Left cardiac atrium (tissue), 4 donors: ENCODE measurements around the gene GRK6. TPM values are rescaled to one million over a fixed set of nuclear protein-coding genes. Genes with fewer than 3 reads are reported as not detected.
"Not testable (repeated sequence)": the region's sequence is repeated elsewhere in the genome, so short reads cannot be mapped to it uniquely, and the experiment has no call there.

Experiments
- ATAC-seq, 2 donors: fragments of 200-7000 bp; cut with Tn5 transposase; one replicate each; pipeline ENCODE4 v1.9.1; 2020; ENCODE audit warnings: mild to moderate bottlenecking in 2 of 2, moderate library complexity in 2 of 2
- DNase-seq: peaks from one replicate; pipeline ENCODE4 v3.0.0-alpha.2; 2020
- intact Hi-C, 2 donors: fragments of 100-400 bp; cut with DNase I; formaldehyde crosslinking; loops; one replicate each; pipeline versions ENCODE4 v1.14.1 to v1.15.1; 2022 to 2023
- total RNA-seq, 2 donors: library from RNA; stranded (reverse); fragmentation: NEBNext Ultra II Directional; extraction: Animal tissue kit (Norgen Biotek cat#: 25700); gene quantifications; one replicate each; pipeline ENCODE4 v1.2.1, GENCODE V29; 2021
- donor health status: DM: no; HTN: yes; CAD: no.
- donor health status: DM: no; HTN: yes; CAD: no; lungs with severe emphysema.
- donor health status: DM: yes; HTN: yes; CAD: no.
- donor health status: Dilated cardiomyopathy.

The GRK6 gene
- total RNA-seq, 2 donors from 2014 or later = 14.6 to 20.1 TPM

DNA sequence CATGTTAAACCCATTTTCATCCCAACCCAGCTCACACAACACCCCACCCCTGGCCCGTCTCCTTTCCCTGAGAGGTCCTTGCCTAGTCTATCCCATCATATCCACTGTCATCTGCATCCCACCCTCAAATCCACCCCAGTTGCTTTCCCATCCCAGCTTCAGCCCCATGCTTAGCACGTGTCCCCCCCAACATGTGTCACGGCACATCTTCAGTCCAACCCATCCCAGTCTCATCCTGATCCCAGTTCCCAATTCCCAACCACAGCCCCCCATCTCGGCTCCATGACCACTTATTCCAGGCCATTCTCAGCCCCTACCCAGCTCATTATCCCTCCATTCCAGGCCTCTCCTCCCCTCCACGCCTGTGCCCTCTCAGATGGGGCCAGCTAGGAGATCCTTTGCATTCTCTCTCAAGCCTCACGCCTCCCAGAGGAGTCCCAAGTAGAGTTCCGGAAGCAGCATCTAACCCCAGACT is 47.6 kb downstream of the GRK6 start:
- ATAC-seq = no peak
- no peak for DNase-seq
- intact Hi-C loops = no loop called here

DNA sequence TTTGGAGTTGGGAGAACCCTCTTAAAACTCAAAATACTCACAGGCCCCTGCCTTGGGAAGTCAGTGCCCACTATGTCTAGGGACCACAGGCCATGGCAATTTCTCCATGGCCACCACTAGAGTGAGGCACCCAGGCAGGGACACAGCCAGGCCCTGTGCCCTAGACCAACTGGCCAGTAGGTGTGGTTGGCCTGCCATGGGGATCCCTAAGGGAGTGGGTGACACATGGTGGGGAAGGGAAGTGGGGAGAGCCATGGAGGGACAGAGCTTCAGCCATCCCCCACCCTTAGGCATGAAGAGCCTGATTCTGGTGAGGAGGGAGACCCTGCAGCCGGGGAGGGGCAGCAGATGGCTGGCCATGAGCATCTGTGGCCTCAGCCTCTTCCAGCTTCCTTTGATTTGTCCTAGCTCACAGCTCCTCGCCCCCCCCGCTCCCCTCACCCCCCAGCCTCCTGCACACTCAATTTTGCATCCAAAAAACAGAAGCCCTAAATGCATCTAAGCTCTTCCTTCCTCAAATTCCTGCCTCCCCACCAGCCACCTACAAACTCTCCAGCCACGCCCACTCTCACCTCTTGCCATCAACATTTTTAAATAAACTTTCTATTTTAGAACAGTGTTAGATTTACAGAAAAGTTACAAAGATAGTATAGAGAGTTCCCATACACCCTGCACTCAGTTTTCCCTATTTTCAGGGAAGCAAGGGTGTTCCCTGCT is 48.5 kb downstream of the GRK6 start:
- ATAC-seq = no peak
- intact Hi-C loops = no loop called here

DNA sequence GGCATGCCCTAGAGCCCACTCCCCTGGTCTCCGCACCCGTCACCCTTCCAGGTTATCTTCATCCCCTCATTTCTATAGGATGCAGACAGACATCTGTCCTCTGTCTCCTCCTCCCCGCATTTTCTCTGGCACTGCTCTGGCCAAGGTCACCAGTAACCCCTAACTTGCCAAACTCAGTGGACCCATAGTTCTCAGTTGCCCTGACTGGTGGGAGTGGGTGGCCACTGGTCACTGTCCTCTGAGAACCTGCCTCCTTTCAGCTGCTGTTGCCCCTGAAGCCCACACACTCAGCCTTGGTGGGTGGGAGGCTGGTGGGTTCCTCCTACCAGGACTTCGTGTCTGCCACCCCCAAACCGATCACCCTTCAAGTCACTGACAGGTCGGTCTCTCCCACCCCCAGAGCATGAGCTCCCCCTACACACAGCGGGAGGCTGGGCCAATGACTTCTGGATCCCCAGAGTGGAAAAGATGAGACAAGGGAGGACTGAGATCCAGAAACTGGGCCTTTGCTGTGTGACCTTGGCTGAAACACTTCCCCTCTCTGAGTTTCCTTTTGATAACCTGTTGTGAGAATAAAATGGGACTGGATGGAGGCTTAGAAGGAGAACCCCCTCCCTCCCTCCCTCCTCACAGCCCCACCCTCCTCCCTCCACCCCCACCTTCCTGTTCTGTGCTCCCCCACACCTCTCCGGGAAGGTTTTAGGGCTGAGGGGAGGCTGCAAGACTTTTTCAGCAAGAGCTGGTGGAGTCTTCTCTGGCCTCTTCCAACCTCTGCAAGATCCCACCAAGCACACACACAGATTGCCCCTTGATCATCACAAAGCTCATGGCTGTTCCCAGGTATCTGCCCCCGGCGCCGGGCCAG is 49.3 kb downstream of the GRK6 start:
- DNase-seq (no peak), ATAC-seq (no peak)
- intact Hi-C loops = no loop called here

More for the DNA sequence above, 48.5 kb downstream of the GRK6 start:
- no peak for DNase-seq

DNA sequence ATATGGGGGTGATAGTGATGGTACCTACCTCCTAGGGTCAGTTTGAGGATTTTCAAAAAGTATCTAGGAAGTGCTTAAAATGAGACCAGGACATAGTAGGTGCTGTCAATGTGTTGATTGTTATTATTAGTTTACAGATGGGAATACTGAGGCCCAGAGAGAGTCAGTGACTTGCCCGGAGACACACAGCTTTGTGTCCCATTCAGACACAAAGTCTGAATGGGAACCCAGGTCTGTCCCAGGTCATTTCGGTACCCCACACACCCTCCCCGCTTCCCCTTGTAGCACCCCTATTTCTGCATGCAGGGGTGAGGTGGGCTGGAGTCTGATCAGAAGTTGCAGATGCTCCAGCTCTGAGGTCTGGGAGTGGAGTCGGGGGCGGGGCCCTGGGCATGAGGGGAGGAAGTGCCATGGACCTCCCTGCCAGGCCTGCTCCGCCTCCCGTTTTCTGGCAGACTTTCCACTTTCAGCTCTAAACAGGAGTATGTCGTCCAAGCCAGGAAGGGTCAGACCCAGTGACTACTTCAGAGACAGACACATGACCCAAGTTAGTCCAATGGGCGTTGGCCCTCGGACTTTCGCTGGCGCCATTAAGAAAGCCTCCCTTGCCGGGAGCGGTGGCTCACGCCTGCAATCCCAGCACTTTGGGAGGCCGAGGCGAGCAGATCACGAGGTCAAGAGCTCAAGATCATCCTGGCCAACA is 50.2 kb downstream of the GRK6 start:
- intact Hi-C loops = no loop called here
- DNase-seq (peak; percentile 75), ATAC-seq (no peak)

DNA sequence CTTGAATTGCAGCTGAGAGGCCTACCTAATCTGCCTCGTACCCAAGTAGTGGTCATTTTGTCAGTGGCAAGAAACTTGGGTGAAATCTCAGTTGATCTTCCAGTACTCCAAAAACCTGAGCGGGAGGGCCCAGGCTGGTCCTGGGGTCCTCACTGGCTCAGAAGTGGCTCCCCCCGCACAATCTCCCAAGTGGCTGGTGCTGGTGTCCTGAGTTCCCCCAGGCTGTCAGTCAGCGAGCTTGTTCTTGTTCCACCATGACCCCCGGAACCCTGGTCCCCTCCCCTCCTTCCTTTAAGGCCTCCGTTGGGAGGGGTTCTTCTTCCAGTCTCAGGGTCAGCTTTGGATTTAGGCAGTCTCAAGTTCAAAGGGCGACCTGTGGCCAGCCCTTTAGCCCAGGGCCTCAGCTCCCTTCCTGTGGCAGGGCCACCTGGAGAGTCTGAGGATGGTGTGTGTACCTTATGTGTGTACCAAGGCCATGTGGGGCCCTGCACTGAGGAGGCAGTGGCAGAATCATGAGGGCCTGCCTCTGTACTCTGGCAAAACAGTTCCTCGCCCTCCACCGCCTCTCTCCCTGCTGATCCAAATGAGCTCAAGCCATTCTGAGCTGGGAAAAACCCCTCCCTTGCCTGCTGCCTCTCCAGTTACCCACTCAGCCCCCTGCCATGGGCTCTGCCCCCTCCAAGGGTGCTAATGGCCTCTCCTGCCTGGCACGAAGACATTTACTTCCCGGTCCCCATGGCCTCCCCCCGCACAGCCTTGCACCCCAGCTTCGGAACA is 51.4 kb downstream of the GRK6 start:
- intact Hi-C loops = no loop called here
- ATAC-seq (no peak), DNase-seq (no peak)

DNA sequence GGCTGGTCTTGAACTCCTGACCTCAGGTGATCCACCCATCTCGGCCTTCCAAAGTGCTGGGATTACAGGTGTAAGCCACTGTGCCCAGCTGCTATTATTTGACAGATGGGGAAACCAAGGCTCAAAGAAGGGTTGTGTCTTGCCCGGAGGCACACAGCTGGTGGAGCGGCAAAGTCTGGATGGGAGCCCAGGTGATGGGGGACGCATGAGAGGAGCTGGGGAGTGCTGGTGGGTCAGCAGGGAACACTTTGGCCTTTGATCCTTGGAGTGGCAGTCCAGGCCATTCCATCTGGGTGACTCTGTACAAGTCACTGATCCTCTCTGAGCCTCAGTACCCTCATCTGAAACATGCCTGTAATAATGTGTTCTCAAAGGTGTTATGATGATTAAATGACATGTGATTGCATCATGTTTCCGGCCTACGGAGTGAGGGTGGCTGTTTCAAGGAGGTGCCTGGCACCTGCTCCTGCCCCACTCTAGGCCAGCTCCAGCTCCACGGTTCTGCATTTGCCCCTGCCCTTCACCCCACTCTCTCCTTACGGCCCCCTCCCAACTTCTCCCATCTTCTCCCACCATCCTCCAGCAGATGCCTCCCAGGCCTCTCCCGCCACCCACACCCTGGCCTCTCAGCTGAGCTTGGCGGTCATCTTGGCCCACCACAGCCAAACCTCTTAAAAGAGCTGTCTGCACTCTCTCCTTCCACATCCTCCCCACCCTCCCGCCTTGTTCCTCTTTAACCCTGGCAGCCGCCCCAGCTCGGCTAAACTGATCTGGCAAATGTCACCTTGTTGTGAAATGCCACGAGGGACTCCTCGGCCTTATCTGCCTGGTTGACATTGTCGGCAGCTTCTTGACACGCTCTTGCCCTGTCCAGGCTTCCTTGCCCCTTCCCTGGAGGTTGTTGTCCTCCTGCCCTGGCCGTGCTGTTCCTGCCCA is 52.5 kb downstream of the GRK6 start:
- DNase-seq = peak; percentile 90
- intact Hi-C loops = no loop called here
- peak; percentile 75 to 94 for ATAC-seq

DNA sequence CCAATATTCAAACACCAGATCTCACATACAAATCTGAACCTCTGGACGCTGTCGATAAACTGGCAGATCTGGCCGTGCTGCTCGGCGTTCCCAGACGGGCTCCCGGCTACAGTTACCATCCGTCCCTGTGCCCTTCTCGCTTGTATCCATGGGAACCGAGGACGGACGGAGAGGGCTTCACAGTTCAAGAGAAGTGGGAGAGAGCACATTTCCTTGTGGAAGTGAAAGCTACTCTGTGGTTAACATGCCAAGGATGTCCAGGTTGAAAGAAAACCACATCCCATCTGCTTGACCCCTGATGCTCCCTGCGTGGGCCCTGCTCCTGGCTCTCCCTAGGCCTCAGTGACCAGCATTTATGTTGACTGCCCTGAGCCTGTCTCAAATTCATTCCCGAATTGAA is 53.3 kb downstream of the GRK6 start:
- ATAC-seq (peak; percentile 8 to 17), DNase-seq (no peak)
- intact Hi-C loops = no loop called here

DNA sequence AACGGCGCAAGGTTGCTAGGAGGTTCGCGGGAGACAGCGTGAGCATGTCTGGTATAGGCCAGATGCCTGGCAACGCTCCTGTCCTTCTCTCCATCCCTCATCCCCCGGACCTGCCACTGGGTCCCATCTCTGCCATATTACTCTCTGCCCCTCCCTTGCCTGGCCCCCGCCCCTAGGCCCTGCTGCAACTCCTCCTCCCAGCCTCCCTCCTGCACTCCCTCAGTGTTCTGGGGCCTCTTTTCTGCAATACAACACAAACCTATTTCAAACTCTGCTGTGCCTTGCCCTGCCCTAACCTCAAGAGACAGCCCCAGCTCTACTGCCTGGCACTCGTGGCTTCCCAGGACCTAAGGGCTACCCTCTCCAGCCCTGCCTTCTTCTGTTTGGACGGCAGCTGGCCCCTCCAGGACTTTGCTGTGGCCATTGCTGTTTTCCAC is 55.9 kb downstream of the GRK6 start:
- intact Hi-C loops = no loop called here
- DNase-seq (no peak), ATAC-seq (no peak)

DNA sequence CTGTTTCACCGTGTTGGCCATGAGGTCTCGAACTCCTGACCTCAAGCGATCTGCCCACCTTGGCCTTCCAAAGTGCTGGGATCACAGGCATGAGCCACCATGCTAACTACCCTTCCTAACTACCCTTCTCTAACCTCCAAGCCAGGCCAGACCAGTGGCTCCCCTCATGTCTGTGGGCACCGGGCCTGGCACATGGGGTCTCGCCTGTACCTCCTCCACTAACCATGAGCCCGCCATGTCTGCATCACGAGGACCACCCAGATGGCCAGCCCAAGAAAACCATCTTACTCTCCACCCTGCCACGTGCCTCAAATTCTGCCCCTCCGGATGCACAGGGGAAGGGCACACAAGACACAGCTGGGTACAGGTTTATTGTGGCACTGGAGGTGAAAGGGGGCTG is 56.6 kb downstream of the GRK6 start:
- ATAC-seq = no peak
- intact Hi-C loops = no loop called here
- no peak for DNase-seq

DNA sequence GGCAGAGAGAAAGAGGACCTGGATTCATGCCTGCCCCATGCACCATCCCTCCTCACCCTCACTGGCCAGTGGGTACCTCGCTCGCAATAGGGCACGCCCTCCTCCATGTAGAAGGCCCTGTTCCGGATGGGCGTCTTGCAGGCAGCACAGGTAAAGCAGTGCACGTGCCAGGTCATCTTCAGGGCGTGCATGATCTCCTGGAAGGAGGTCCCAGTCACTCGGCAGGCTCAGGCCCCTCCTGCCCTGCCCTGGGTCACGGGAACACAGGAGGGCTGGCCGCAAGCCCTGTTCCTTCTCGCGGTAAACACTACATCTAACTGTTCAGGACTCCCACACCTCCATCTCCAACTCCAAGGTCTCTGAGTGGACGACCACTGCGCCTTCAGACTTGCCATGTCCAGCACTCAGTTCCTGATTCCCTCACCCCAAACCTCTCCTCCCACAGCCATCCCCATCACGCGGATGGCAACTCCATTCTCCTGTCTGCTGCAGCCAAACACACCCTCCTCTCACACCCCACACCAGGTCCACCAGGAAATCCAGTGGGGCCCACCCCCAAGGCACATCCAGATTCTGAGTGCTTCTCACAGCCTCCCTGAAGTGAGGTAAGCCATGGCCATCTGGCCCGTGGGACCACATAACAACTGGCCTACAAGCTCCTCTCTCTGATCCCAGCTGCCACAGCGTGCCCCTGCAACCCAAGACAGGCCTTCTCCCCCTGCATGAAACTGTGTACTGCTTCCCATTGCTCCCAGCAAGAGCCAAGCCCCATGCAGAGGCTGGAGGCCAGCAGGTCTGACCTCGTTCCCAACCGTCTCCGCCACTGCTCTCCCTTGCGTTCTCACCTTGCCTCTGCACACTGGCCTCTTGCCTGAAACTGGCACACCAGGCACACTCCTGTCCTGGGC is 57.8 kb downstream of the GRK6 start:
- intact Hi-C loops = no loop called here
- ATAC-seq (no peak), DNase-seq (no peak)

DNA sequence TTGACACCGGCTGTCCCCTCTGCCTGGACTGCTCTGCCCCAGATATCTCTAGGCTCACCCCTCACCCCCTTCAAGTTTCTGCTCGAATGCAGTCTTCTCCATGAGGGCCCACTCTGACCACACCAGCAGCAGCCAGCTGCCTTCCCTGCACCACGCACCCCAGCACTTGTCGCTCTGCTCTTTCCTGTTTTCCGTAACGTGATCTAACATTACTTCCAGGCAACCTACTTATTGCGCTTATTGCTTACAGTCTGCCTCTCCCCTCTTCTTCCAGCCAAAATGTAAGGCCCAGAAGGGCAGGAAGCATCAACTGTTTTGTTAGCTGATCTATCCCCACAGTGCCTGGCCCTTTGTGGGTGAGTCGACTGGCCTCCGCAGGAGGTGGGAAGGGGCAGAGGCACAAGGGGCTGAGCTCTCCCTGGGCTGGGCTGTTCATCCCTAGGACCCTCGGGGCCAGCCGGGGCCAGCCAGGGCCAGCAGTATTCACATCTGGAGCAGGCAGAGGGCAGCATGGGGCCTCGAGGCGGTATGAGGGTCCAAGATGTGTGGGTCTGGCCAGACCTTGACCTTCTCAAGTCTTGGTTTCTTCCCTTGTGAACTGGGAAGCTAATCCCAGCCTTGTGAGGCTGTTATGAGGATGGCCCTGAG is 58.5 kb downstream of the GRK6 start:
- DNase-seq = no peak
- intact Hi-C loops = no loop called here
- ATAC-seq = no peak

DNA sequence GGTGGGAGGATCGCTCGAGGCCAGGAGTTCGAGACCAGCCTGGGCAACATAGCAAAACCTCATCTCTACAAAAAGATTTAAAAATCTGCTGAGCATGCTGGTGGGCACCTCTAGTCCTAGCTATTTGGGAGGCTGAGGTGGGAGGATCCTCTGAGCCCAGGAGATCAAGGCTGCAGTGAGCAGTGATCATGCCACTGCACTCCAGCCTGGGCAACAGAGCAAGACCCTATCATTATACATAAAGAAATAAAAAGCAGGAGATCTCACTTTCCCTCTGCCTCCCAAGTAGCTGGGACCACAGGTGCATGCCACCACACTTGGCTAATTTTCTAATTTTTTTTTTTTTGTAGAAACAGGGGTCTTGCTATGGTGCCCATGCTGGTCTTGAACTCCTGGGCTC is 59.3 kb downstream of the GRK6 start:
- intact Hi-C loops, DNase-seq, ATAC-seq: not testable (repeated sequence)

DNA sequence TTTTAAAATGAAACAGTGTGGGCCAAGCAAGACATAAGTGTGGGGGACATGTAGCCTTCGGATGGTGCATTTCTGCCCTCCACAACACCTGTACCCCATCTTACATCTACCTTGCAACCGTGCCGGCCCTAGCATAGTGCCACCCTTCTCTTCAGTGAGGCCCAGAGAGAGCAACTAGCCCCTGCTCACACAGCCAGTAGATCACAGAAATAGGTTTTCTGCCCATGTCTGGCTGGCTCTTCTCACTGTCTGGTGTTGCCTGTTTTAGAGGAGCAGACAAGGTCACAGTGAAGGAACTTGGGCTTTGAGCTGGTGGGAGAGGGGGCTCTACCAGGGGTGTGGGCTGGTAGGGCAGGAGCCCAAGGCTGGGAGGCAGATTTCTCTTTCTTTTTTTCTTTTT is 59.8 kb downstream of the GRK6 start:
- DNase-seq = no peak
- intact Hi-C loops = no loop called here
- no peak for ATAC-seq

DNA sequence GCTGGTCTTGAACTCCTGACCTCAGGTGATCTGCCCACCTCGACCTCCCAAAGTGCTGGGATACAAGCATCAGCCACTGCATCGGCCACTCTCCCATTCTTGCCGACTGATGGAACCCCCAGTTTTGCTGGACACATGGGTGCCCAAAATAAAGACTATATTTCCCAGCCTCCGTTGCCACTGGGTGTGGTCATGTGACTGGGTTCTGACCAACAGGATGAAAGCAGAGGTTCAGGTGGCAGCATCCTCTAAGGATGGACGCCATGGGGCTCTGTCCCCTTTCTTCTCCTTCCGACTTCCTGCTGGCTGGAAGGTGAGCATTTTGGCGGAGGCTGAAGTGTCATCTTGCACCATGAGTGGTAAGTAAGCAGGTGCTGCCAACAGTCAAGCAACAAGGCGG is 60.7 kb downstream of the GRK6 start:
- ATAC-seq = no peak
- intact Hi-C loops = no loop called here
- DNase-seq = no peak

DNA sequence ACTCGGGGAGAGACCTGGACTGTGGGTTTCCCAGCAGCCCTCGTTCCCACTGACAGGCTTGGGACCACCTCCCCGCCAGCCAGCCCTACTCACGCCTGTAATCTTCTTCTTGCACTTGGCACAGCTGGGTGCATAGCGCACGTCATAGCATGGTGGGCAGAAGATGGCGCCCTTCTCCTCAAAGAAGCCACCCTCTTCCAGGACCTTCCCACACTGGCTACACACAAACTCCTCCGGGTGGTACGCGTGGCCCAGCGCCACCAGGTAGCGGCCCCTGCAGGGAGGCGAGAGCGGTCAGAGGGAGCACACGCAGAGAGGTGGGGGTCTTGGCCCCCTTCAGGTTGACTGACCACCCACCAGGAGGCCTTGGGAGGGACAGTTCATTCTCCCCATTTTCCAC is 61.5 kb downstream of the GRK6 start:
- DNase-seq (no peak), ATAC-seq (no peak)
- intact Hi-C loops = no loop called here

DNA sequence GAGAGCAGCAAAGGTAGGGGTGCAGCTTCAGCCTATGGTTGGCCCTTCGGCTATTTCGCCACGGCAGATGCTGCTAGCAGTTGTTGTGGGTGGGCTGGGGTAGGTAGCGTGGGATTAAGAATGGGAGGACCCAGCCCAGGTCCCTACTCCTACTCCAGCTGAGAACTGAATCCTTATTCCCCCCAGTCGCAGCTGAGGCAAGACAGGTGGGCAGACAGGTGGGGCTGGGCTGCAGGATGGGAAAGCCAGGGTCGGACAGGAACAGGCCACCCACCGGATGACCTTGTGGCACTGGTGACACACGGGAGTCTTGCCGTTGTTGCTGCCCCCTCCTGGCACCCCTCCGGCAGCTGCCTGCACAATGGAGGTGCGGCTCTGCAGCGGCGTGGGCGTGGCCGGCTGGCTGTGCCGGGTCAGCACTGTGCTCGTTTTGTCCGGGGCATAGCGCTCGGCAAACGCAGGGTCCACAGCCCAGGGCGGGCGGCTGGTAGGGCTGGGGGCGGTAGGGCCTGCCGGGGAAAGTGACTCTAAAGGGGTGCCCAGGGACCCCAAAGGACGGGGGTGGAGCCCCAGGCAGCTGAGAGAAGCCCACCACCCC is 62.7 kb downstream of the GRK6 start:
- intact Hi-C loops = no loop called here
- DNase-seq (no peak), ATAC-seq (no peak)
